Keratinocyte (primary cell): Measurements from ENCODE around the gene ABCD2. TPM values are rescaled to one million over a fixed set of nuclear protein-coding genes. Genes with fewer than 3 reads are reported as not detected.

ENCODE experiments used
- DNase-seq: peaks from one replicate; pipeline ENCODE4 v3.0.0-alpha.2; 2011; ENCODE audit warnings: low read depth, missing footprints, low spot score
- FAIRE-seq: peaks from 2 replicates; lab custom pipeline; 2011; peaks lifted over from hg19 to GRCh38; lab: Jason Lieb, UNC
- H2AFZ ChIP-seq: 2 replicates; pipeline ENCODE4 v1.6.0; 2012; ENCODE audit warnings: low read length, control low read depth, inconsistent platforms; ENCODE audit not compliant: control insufficient read depth
- H3K27ac ChIP-seq: 2 replicates; pipeline ENCODE4 v1.5.1; 2011; ENCODE audit warnings: low read length; ENCODE audit not compliant: control insufficient read depth, insufficient read depth
- H3K27me3 ChIP-seq: 3 replicates; pipeline ENCODE4 v1.6.0; 2011; ENCODE audit warnings: low read length; ENCODE audit not compliant: control insufficient read depth, insufficient read depth; ENCODE audit errors: extremely low read depth
- H3K36me3 ChIP-seq, 2 experiments: 2 replicates in 1 of 2; 3 replicates in 1 of 2; pipeline ENCODE4 v1.5.1; 2011; ENCODE audit warnings: low read length in 2 of 2, mild to moderate bottlenecking in 1 of 2; ENCODE audit not compliant: control insufficient read depth in 2 of 2, insufficient read depth in 2 of 2; ENCODE audit errors: extremely low read depth in 1 of 2
- H3K4me1 ChIP-seq: 3 replicates; pipeline ENCODE4 v1.5.1; 2011; ENCODE audit warnings: low read length; ENCODE audit not compliant: control insufficient read depth, insufficient read depth; ENCODE audit errors: extremely low read depth
- H3K4me2 ChIP-seq: 3 replicates; pipeline ENCODE4 v1.6.0; 2011; ENCODE audit warnings: low read depth, low read length; ENCODE audit not compliant: control insufficient read depth, insufficient read depth; ENCODE audit errors: extremely low read depth
- H3K4me3 ChIP-seq, 3 experiments: fragments of 200-600 bp in 1 of 3; sonication (generic) in 1 of 3; 2 replicates in 2 of 3; 3 replicates in 1 of 3; pipeline ENCODE4 v1.5.1; 2011 to 2016; ENCODE audit warnings: low read length in 3 of 3, mild to moderate bottlenecking in 3 of 3, control low read depth in 2 of 3, inconsistent platforms in 1 of 3, low read depth in 1 of 3, mixed read lengths in 1 of 3, mixed run types in 1 of 3, moderate library complexity in 1 of 3; ENCODE audit not compliant: control insufficient read depth in 2 of 3, insufficient read depth in 2 of 3; ENCODE audit errors: extremely low read depth in 1 of 3
- H3K79me2 ChIP-seq: 2 replicates; pipeline ENCODE4 v1.6.0; 2012; ENCODE audit warnings: low read length; ENCODE audit not compliant: control insufficient read depth, insufficient read depth
- H3K9ac ChIP-seq: 3 replicates; pipeline ENCODE4 v1.6.0; 2011; ENCODE audit warnings: low read length; ENCODE audit not compliant: control insufficient read depth, insufficient read depth; ENCODE audit errors: extremely low read depth
- H3K9me1 ChIP-seq: 3 replicates; pipeline ENCODE4 v1.6.0; 2011; ENCODE audit warnings: low read length; ENCODE audit not compliant: control insufficient read depth, insufficient read depth; ENCODE audit errors: extremely low read depth
- H3K9me3 ChIP-seq: 2 replicates; pipeline ENCODE4 v1.5.1; 2012; ENCODE audit warnings: low read depth, low read length; ENCODE audit not compliant: control insufficient read depth
- H4K20me1 ChIP-seq: 3 replicates; pipeline ENCODE4 v1.6.0; 2011; ENCODE audit warnings: low read length; ENCODE audit not compliant: control insufficient read depth, insufficient read depth; ENCODE audit errors: extremely low read depth
- CTCF ChIP-seq, 3 experiments: IDR thresholded peaks in 1 of 3; conservative IDR thresholded peaks in 1 of 3; optimal IDR thresholded peaks in 1 of 3; 2 replicates in 2 of 3; 3 replicates in 1 of 3; pipeline versions ENCODE3 to v1.5.1; 2011; ENCODE audit warnings: low read length in 3 of 3, mild to moderate bottlenecking in 3 of 3, moderate library complexity in 2 of 3, control low read depth in 1 of 3, inconsistent platforms in 1 of 3; ENCODE audit not compliant: insufficient read depth in 2 of 3; ENCODE audit errors: extremely low read depth in 1 of 3
- EZH2 ChIP-seq: IDR thresholded peaks from one replicate; pipeline ENCODE4 v1.6.1; 2012; ENCODE audit warnings: inconsistent platforms, mild to moderate bottlenecking, low read length, moderate library complexity
- dilution Hi-C: fragments of 300-500 bp; cut with MboI; formaldehyde crosslinking; loops from one replicate; pipeline ENCODE4 v1.7.0; 2020; ENCODE audit warnings: low sequenced_read_pairs; ENCODE audit not compliant: extremely low pct_ligation_motif_present
- polyA plus RNA-seq, 5 experiments: library from polyadenylated mRNA; depleted of rRNA in 3 of 5; stranded (reverse) in 3 of 5; stranded (forward) in 1 of 5; unstranded in 1 of 5; fragments of >200 nt; gene quantifications; 1 replicate in 1 of 5; 2 replicates in 3 of 5; 3 replicates in 1 of 5; pipeline versions ENCODE4 v1.2.1 to v1.2.3, GENCODE V29; 2011 to 2012; ENCODE audit warnings: missing spikeins in 2 of 5, low read depth in 1 of 5, low replicate concordance in 1 of 5

ABCD2 gene
- polyA plus RNA-seq, 1 donor (not counting 4 experiments of a cell fraction or from before 2014, with no cell fraction given), result 0.03 TPM

- FAIRE-seq (no peak), DNase-seq (no peak)
- no peaks in the 10 kb centered on the region for H3K79me2 ChIP-seq
- no peaks in the 10 kb centered on the region for H3K4me1 ChIP-seq
- H3K4me3 ChIP-seq, result no peak overlapping the region
- H4K20me1 ChIP-seq, result no peaks in the 10 kb centered on the region
- TF ChIP-seq EZH2 (no peak), CTCF (optimal IDR thresholded peaks at IDR 0.05 in 1 of 3, IDR thresholded peaks at IDR 0.05 in 1 of 3, conservative IDR thresholded peaks at IDR 0.05 in 1 of 3; ENCODE audit: extremely low read depth in 1 of 3, insufficient read depth in 2 of 3, low read length in 3 of 3) (no peak)
- dilution Hi-C loops, result no loop called here
- H3K27me3 ChIP-seq, result no peaks in the 10 kb centered on the region
- H3K9ac ChIP-seq, result no peak overlapping the region
- H3K27ac ChIP-seq, result no peak overlapping the region
- H3K9me3 ChIP-seq, result no peaks in the 10 kb centered on the region
- no peak overlapping the region for H2AFZ ChIP-seq
- no peak overlapping the region for H3K4me2 ChIP-seq
- no peaks in the 10 kb centered on the region for H3K36me3 ChIP-seq
- no peaks in the 10 kb centered on the region for H3K9me1 ChIP-seq
Measured at GRCh38 chr12:39572551-39572950, 47.1 kb downstream of the ABCD2 start.

- Histone ChIP-seq H3K4me2 (no peak overlapping the region), H3K27me3 (no peaks in the 10 kb centered on the region), H3K4me3 (no peak overlapping the region), H3K79me2 (no peaks in the 10 kb centered on the region), H2AFZ (no peak overlapping the region), H3K27ac (no peak overlapping the region), H3K9me1 (no peaks in the 10 kb centered on the region), H3K4me1 (no peaks in the 10 kb centered on the region), H3K9ac (no peak overlapping the region), H3K9me3 (no peaks in the 10 kb centered on the region), H4K20me1 (no peaks in the 10 kb centered on the region), H3K36me3 (no peaks in the 10 kb centered on the region)
- TF ChIP-seq EZH2 (no peak), CTCF (optimal IDR thresholded peaks at IDR 0.05 in 1 of 3, IDR thresholded peaks at IDR 0.05 in 1 of 3, conservative IDR thresholded peaks at IDR 0.05 in 1 of 3; ENCODE audit: extremely low read depth in 1 of 3, insufficient read depth in 2 of 3, low read length in 3 of 3) (no peak)
- dilution Hi-C loops, result no loop called here
- no peak for FAIRE-seq
- DNase-seq, result no peak
Measured at GRCh38 chr12:39571351-39571750, 48.3 kb downstream of the ABCD2 start.
